ENCODE measurements around the gene DPEP3.

DNA sequence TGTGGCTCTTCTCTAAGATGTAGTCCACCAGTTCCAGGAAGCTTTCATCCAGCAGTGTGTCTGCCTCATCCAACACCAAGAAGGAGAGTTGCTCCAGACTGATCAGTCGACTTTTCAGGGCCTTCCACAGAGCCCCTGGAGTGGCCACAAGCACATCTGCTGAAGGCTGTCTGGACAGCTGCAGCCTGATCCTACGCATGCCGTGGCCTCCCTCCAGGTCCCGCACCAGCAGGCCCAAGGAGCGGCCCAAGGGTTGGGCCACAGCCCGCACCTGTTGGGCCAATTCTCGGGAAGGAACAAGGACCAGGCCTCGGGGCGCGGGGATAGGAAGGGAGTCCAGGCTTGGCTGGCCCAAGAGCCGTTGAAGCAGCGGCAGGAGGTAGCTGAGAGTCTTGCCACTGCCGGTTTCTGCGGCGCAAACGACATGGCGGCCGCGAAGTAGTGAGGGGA lies 42.0 kb upstream of the DPEP3 start:
- TF ChIP-seq, protein P1, sequence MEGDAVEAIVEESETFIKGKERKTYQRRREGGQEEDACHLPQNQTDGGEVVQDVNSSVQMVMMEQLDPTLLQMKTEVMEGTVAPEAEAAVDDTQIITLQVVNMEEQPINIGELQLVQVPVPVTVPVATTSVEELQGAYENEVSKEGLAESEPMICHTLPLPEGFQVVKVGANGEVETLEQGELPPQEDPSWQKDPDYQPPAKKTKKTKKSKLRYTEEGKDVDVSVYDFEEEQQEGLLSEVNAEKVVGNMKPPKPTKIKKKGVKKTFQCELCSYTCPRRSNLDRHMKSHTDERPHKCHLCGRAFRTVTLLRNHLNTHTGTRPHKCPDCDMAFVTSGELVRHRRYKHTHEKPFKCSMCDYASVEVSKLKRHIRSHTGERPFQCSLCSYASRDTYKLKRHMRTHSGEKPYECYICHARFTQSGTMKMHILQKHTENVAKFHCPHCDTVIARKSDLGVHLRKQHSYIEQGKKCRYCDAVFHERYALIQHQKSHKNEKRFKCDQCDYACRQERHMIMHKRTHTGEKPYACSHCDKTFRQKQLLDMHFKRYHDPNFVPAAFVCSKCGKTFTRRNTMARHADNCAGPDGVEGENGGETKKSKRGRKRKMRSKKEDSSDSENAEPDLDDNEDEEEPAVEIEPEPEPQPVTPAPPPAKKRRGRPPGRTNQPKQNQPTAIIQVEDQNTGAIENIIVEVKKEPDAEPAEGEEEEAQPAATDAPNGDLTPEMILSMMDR (IDR thresholded peaks at IDR 0.05; ENCODE audit: low read depth, low read length), result no peak
- TF ChIP-seq EZH2phosphoT487 (IDR thresholded peaks at IDR 0.05; ENCODE audit: low read depth), result no peak
